NT2/D1 (cell line): ENCODE results near the gene CFAP157.

Experiments used
- YY1 ChIP-seq: IDR thresholded peaks from 2 replicates; pipeline ENCODE4 v1.6.1; 2011; ENCODE audit not compliant: insufficient read length, insufficient read depth
- ZNF274 ChIP-seq: IDR thresholded peaks from 2 replicates; pipeline ENCODE4 v1.6.1; 2011; ENCODE audit warnings: mild to moderate bottlenecking, low read depth, low read length

- TF ChIP-seq ZNF274 (no peak), YY1 (no peak)
These were observed 47.6 kb downstream of the CFAP157 start for GRCh38 chr9:127754099-127755060.
